GM18520 (cell line): ENCODE data around the gene IRF9.

Experiments used
- ATAC-seq: cut with Tn5 transposase; IDR thresholded peaks from one replicate; pipeline ENCODE4 v1.9.1; 2021; ENCODE audit not compliant: unreplicated experiment

The IRF9 gene

DNA sequence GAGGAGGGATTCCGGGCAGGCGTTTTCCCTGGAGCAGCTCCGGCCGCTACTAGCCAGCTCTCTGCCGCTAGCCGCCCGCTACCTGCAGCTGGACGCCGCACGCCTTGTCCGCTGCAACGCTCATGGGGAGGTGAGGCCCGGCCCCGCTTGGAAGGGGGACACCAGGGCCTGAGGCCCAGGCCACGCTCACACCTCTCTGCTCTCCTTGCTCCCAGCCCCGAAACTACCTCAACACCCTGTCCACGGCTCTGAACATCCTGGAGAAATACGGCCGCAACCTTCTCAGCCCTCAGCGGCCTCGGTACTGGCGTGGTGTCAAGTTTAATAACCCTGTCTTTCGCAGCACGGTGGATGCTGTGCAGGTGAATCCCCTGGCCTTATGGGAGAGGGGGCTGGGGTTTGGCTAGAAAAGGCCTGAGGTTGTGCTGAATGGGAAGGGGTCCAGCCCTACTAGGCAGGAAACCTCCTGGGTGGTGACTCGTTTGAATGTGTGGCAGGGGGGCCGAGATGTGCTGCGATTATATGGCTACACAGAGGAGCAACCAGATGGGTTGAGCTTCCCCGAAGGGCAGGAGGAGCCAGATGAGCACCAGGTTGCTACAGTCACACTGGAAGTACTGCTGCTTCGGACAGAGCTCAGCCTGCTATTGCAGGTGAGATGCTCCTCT is 13.2 kb upstream of the IRF9 start:
- no peak for ATAC-seq

- no peak for ATAC-seq
Observed at GRCh38 chr14:24149302-24149969, 11.6 kb upstream of the IRF9 start.

GRCh38 chr14:24150061-24150460 is 11.0 kb upstream of the IRF9 start:
- no peak for ATAC-seq

DNA sequence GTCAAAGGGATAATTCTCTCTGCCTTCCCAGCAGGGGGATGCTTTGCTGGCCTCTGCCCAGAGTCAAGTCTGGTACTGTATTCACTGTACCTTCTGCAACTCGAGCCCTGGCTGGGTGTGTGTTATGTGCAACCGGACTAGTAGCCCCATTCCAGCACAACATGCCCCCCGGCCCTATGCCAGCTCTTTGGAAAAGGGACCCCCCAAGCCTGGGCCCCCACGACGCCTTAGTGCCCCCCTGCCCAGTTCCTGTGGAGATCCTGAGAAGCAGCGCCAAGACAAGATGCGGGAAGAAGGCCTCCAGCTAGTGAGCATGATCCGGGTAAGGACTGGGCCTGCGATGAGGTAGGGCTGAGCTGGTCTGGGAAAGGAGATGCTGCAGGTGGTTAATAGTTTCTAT is 10.5 kb upstream of the IRF9 start:
- no peak for ATAC-seq

- no peak for ATAC-seq
Observed at GRCh38 chr14:24150993-24151392, 10.1 kb upstream of the IRF9 start.

DNA sequence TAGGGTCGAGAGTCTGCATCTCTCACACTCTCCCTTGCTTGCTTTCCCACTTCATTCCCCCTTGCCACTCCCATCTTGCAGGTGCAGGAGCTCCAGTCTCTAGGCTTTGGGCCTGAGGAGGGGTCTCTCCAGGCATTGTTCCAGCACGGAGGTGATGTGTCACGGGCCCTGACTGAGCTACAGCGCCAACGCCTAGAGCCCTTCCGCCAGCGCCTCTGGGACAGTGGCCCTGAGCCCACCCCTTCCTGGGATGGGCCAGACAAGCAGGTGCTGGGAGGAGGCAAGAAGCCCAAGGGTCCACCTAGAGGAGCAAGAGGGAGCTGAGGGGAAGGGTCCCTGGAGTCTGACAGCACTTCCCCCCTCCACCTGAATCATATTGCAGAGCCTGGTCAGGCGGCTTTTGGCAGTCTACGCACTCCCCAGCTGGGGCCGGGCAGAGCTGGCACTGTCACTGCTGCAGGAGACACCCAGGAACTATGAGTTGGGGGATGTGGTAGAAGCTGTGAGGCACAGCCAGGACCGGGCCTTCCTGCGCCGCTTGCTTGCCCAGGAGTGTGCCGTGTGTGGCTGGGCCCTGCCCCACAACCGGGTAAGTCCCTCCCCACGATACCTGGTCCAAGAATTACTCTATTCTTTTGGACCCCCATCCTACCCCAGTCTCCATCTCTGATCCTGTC is 9.5 kb upstream of the IRF9 start:
- no peak for ATAC-seq

GRCh38 chr14:24155100-24155499 is 6.0 kb upstream of the IRF9 start:
- no peak for ATAC-seq

DNA sequence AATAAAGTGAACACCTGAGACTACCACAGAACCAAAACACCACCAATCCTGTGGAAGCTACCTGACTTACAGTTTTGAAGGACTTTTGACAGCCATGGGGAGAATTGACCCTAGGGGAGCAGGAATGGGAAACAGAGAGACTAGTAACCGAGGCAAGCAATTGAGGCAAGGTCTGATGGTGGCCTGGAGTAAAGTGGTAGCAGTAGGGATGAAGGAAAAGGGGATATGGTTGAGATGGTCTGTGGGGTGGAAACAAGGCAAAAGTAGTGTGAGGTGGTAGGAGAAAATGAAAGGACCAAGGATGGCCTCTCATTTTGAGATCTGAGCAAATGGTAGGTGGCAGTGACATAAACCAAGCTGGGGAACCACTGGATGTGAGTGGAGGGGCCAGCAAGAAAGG is 4.2 kb upstream of the IRF9 start:
- no peak for ATAC-seq

- no peak for ATAC-seq
Observed at GRCh38 chr14:24157331-24157730, 3.7 kb upstream of the IRF9 start.

DNA sequence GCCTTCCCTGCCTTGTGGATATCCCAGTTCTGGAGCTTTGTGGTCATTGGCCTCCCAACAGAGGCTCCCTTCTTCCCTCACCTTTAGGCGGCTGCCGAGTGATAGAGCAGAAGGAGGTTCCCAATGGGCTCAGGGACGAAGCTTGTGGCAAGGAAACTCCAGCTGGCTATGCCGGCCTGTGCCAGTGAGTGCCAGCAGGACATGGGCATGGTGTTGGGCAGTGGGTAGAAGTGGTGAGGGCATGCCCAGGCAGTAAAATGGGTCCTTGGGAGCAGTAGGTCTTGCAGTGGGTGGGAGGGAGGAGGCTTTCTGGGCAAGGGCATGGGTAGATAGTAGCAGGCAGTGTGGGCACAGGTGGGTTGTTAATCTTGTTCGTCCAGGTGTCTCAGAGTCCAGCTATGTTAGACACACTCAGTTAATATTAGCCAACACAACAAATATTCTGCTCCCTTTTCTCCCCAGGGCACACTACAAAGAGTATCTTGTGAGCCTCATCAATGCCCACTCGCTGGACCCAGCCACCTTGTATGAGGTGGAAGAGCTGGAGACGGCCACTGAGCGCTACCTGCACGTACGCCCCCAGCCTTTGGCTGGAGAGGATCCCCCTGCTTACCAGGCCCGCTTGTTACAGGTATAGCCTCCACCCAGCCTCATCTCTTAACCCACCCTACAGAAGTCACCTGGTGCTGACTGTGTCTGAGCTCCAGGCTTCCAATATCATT is 1.1 kb upstream of the IRF9 start:
- ATAC-seq, result no peak

GRCh38 chr14:24160499-24160849 is 591 bp upstream of the IRF9 start:
- peak; percentile 2 for ATAC-seq

DNA sequence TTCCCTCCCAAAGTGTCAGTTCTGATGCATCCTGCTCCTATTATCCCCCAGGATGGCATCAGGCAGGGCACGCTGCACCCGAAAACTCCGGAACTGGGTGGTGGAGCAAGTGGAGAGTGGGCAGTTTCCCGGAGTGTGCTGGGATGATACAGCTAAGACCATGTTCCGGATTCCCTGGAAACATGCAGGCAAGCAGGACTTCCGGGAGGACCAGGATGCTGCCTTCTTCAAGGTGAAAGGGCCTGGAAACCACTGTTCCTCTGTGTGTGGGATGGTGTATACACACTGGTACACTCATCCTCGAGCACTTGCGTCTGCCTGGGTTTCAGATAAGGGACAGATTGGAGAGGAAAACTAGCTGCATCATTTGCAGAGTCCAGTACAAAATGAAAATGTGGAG is 1.0 kb downstream of the IRF9 start:
- ATAC-seq, result no peak

DNA sequence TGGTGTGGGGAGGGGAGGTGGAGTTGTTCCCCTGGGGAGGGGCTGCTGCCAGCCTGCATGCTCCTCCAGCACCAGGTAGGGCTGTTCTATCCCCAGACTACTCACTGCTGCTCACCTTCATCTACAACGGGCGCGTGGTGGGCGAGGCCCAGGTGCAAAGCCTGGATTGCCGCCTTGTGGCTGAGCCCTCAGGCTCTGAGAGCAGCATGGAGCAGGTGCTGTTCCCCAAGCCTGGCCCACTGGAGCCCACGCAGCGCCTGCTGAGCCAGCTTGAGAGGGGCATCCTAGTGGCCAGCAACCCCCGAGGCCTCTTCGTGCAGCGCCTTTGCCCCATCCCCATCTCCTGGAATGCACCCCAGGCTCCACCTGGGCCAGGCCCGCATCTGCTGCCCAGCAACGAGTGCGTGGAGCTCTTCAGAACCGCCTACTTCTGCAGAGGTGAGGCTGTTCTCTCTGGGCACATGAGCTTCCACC is 3.5 kb downstream of the IRF9 start:
- no peak for ATAC-seq

DNA sequence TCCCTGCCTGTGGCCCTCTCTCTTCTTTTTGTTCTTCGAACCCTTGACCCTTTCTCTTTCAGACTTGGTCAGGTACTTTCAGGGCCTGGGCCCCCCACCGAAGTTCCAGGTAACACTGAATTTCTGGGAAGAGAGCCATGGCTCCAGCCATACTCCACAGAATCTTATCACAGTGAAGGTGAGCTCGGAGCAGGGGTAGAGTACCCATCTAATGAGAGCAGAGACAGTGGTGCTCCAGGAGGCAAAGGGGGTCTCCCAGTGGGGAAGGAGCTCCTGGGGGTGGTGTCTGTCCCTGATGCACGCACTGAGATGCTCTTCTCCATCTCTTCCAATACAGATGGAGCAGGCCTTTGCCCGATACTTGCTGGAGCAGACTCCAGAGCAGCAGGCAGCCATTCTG is 4.7 kb downstream of the IRF9 start:
- ATAC-seq, result no peak

GRCh38 chr14:24167469-24168114 is 6.5 kb downstream of the IRF9 start:
- no peak for ATAC-seq

- ATAC-seq, result peak; percentile 51
Observed at GRCh38 chr14:24171422-24172260, 10.6 kb downstream of the IRF9 start, which contains the start of gene REC8. Gene REC8, plus strand, starts transcription at chr14:24172080. Its CDS starts 473 bp downstream, at chr14:24172553.

- ATAC-seq, result no peak
Observed at GRCh38 chr14:24172261-24172860, 11.3 kb downstream of the IRF9 start.

- no peak for ATAC-seq
Observed at GRCh38 chr14:24172871-24173281, 11.8 kb downstream of the IRF9 start.

GRCh38 chr14:24176599-24176998 is 15.5 kb downstream of the IRF9 start:
- ATAC-seq, result no peak
